ENCODE data around the gene PADI3.

Gene PADI3

DNA sequence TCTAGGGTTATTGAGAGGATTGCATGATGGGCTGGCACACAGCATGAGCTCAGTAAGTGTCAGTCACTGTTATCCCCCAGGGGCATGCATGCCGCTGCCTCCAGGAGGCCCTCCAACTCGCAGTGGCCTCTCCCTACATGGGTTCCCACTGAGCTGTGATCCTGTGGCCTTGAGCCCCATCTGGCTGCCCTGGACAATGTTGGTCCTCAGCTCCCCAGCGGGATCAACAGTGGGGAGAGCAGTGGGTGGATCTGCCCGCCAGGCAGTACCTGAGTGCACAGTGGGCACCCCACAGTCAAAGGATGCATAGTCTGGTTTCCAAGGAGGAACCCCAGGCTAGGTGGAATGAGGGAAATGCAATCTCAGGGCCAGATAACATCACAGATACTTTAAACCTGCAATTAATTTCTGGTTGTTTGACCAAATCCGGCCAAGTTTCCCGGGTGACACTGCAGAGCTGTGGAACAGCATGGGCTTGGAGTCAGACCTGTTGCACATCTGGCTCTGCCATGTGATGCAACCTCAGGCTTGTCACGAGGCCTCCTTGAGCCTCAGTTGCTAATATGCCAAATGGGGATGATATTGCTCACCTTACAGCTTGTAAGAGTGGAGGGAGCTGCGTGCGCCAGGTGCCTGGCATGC lies 9.3 kb downstream of the PADI3 start:
- Histone ChIP-seq H3K9ac (no peak overlapping the region), H3K4me2 (no peak overlapping the region), H4K20me1 (ENCODE audit: insufficient read depth) (no peaks in the 10 kb centered on the region), H2AFZ (ENCODE audit: low read depth) (no peak overlapping the region), H3K4me1 (ENCODE audit: low read depth, poor library complexity, severe bottlenecking) (no peaks in the 10 kb centered on the region), H3K27ac (no peak overlapping the region), H3K27me3 (ENCODE audit: insufficient read depth, low read depth) (peaks cover 51% of the 10 kb centered on the region), H3K4me3 (IDR thresholded peaks at IDR 0.05; ENCODE audit: insufficient read depth, low read depth, low read length) (no peak overlapping the region), H3K36me3 (ENCODE audit: insufficient read depth) (no peaks in the 10 kb centered on the region), H3K79me2 (ENCODE audit: insufficient read depth, low read depth) (no peaks in the 10 kb centered on the region)
- TF ChIP-seq, protein P1, sequence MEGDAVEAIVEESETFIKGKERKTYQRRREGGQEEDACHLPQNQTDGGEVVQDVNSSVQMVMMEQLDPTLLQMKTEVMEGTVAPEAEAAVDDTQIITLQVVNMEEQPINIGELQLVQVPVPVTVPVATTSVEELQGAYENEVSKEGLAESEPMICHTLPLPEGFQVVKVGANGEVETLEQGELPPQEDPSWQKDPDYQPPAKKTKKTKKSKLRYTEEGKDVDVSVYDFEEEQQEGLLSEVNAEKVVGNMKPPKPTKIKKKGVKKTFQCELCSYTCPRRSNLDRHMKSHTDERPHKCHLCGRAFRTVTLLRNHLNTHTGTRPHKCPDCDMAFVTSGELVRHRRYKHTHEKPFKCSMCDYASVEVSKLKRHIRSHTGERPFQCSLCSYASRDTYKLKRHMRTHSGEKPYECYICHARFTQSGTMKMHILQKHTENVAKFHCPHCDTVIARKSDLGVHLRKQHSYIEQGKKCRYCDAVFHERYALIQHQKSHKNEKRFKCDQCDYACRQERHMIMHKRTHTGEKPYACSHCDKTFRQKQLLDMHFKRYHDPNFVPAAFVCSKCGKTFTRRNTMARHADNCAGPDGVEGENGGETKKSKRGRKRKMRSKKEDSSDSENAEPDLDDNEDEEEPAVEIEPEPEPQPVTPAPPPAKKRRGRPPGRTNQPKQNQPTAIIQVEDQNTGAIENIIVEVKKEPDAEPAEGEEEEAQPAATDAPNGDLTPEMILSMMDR (conservative IDR thresholded peaks at IDR 0.05; ENCODE audit: low read depth, low read length): no peak

DNA sequence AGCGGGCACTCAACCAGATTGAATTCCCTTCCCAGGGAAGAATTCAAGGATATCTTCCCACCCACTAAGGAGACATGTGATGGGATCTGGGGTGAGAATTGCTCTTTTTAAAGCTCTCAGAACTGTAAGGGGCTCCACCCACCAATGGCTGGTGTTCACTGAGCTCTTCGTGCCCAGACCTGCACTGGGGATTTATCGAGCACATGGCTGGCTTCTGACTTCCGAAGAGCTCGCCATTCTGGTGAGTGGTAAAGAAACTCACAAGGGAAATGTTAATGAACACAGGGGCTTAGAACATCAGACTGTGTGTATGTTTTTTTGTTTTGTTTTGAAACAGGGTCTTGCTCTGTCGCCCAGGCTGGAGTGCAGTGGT lies 9.8 kb downstream of the PADI3 start:
- H3K4me1 ChIP-seq (ENCODE audit: low read depth, poor library complexity, severe bottlenecking): no peaks in the 10 kb centered on the region
- TF ChIP-seq, protein P1 (conservative IDR thresholded peaks at IDR 0.05; ENCODE audit: low read depth, low read length): no peak
- H3K27ac ChIP-seq: no peak overlapping the region
- H2AFZ ChIP-seq (ENCODE audit: low read depth): no peak overlapping the region
- H4K20me1 ChIP-seq (ENCODE audit: insufficient read depth): no peaks in the 10 kb centered on the region
- no peak overlapping the region for H3K9ac ChIP-seq
- no peak overlapping the region for H3K4me3 ChIP-seq (IDR thresholded peaks at IDR 0.05; ENCODE audit: insufficient read depth, low read depth, low read length)
- no peaks in the 10 kb centered on the region for H3K36me3 ChIP-seq (ENCODE audit: insufficient read depth)
- no peak overlapping the region for H3K4me2 ChIP-seq
- peaks cover 48% of the 10 kb centered on the region for H3K27me3 ChIP-seq (ENCODE audit: insufficient read depth, low read depth)
- no peaks in the 10 kb centered on the region for H3K79me2 ChIP-seq (ENCODE audit: insufficient read depth, low read depth)

DNA sequence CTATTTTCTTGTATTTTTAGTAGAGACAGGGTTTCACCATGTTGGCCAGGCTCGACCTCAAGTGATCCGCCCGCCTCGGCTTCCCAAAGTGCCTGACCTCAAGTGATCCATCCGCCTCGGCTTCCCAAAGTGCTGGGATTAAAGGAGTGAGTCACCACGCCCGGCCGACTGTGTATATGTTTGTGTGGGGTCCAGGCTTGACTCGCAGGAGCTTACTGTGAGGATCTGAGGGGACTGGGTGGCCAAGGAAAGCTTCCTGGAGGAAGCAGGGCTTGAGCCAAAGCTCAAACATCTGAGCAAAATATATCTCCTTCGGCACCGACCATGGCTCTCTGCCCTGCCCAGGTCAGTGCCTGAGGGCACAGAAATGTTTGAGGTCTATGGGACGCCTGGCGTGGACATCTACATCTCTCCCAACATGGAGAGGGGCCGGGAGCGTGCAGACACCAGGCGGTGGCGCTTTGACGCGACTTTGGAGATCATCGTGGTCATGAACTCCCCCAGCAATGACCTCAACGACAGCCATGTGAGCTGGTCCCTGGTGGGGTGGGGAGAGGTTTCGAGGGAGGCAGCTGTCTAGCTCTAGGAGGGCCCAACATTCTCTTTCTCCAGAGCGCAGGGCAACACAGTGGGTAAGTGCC lies 10.5 kb downstream of the PADI3 start:
- Histone ChIP-seq H3K4me1 (ENCODE audit: low read depth, poor library complexity, severe bottlenecking) (no peaks in the 10 kb centered on the region), H3K27me3 (ENCODE audit: insufficient read depth, low read depth) (peaks cover 51% of the 10 kb centered on the region), H3K36me3 (ENCODE audit: insufficient read depth) (no peaks in the 10 kb centered on the region), H3K4me2 (no peak overlapping the region), H3K79me2 (ENCODE audit: insufficient read depth, low read depth) (no peaks in the 10 kb centered on the region), H3K4me3 (IDR thresholded peaks at IDR 0.05; ENCODE audit: insufficient read depth, low read depth, low read length) (no peak overlapping the region), H3K27ac (no peak overlapping the region), H4K20me1 (ENCODE audit: insufficient read depth) (no peaks in the 10 kb centered on the region), H3K9ac (no peak overlapping the region), H2AFZ (ENCODE audit: low read depth) (no peak overlapping the region)
- TF ChIP-seq, protein P1 (conservative IDR thresholded peaks at IDR 0.05; ENCODE audit: low read depth, low read length): no peak

GRCh38 chr1:17260264-17260663 lies 11.4 kb downstream of the PADI3 start:
- peaks cover 49% of the 10 kb centered on the region for H3K27me3 ChIP-seq (ENCODE audit: insufficient read depth, low read depth)
- no peak overlapping the region for H3K4me3 ChIP-seq (IDR thresholded peaks at IDR 0.05; ENCODE audit: insufficient read depth, low read depth, low read length)
- no peaks in the 10 kb centered on the region for H3K79me2 ChIP-seq (ENCODE audit: insufficient read depth, low read depth)
- H3K4me2 ChIP-seq: no peak overlapping the region
- no peak overlapping the region for H3K27ac ChIP-seq
- H3K36me3 ChIP-seq (ENCODE audit: insufficient read depth): no peaks in the 10 kb centered on the region
- no peak overlapping the region for H2AFZ ChIP-seq (ENCODE audit: low read depth)
- no peaks in the 10 kb centered on the region for H3K4me1 ChIP-seq (ENCODE audit: low read depth, poor library complexity, severe bottlenecking)
- no peaks in the 10 kb centered on the region for H4K20me1 ChIP-seq (ENCODE audit: insufficient read depth)
- H3K9ac ChIP-seq: no peak overlapping the region
- TF ChIP-seq, protein P1 (conservative IDR thresholded peaks at IDR 0.05; ENCODE audit: low read depth, low read length): no peak
